ENCODE data around the gene MTCL1. TPM values are rescaled to one million over a fixed set of nuclear protein-coding genes. Genes with fewer than 3 reads are reported as not detected.

The MTCL1 gene
- total RNA-seq, 1 experiment from 2014 or later, result 11.6 TPM

GRCh38 chr18:8703092-8703709, 2.2 kb upstream of the MTCL1 start:
- Mint-ChIP-seq H3K36me3 (ENCODE audit: insufficient read depth, unreplicated experiment) (peaks cover 7% of the 10 kb centered on the region), H3K27ac (ENCODE audit: low read depth, unreplicated experiment) (no peak overlapping the region), H3K4me1 (ENCODE audit: insufficient read depth, unreplicated experiment) (peaks cover 26% of the 10 kb centered on the region), H3K27me3 (ENCODE audit: insufficient read depth, unreplicated experiment) (no peaks in the 10 kb centered on the region), H3K9me3 (ENCODE audit: unreplicated experiment) (no peaks in the 10 kb centered on the region), H3K4me3 (ENCODE audit: unreplicated experiment) (no peak overlapping the region)
- POLR2A ChIA-PET, result no interaction called here
- CTCF ChIA-PET, result interaction anchor here (0.6 to 6.5 kb wide), 4 partner anchors 18 to 284 kb away, joined by 4 to 35 read pairs (median 4); no protein-coding TSS in a partner anchor
- BruUV-seq (replicated peaks), result no TSS peak
- DNase-seq (ENCODE audit: unreplicated experiment), result no peak
- TF ChIP-seq CTCF (IDR thresholded peaks at IDR 0.05; ENCODE audit: unreplicated experiment), result no peak
- intact Hi-C loops (cut with micrococcal nuclease), result loop anchor here (5.0 kb wide), 1 partner anchor 354 kb away; no protein-coding TSS in a partner anchor

- Mint-ChIP-seq H3K4me3 (ENCODE audit: unreplicated experiment) (peak overlapping the region; percentile 90), H3K27me3 (ENCODE audit: insufficient read depth, unreplicated experiment) (no peaks in the 10 kb centered on the region), H3K27ac (ENCODE audit: low read depth, unreplicated experiment) (no peak overlapping the region), H3K36me3 (ENCODE audit: insufficient read depth, unreplicated experiment) (peaks cover 7% of the 10 kb centered on the region), H3K4me1 (ENCODE audit: insufficient read depth, unreplicated experiment) (peaks cover 27% of the 10 kb centered on the region), H3K9me3 (ENCODE audit: unreplicated experiment) (no peaks in the 10 kb centered on the region)
- TF ChIP-seq CTCF (IDR thresholded peaks at IDR 0.05; ENCODE audit: unreplicated experiment), result no peak
- intact Hi-C loops (cut with micrococcal nuclease), result loop anchor here (5.0 kb wide), 1 partner anchor 353 kb away; no protein-coding TSS in a partner anchor
- CTCF ChIA-PET, result interaction anchor here (0.7 to 6.5 kb wide), 7 partner anchors 8 to 1497 kb away, joined by 3 to 35 read pairs (median 4); no protein-coding TSS in a partner anchor
- no TSS peak for BruUV-seq (replicated peaks)
- POLR2A ChIA-PET, result interaction anchor here (0.9 to 3.6 kb wide), 3 partner anchors 16 to 97 kb away, joined by 3 to 23 read pairs (median 3); no protein-coding TSS in a partner anchor
- DNase-seq (ENCODE audit: unreplicated experiment), result no peak
These were observed 1.5 kb upstream of the MTCL1 start for GRCh38 chr18:8703781-8704301.

- POLR2A ChIA-PET, result interaction anchor here (0.5 to 3.6 kb wide), 6 partner anchors 17 to 278 kb away, joined by 3 to 23 read pairs (median 3); no protein-coding TSS in a partner anchor
- peak; percentile 87 for DNase-seq (ENCODE audit: unreplicated experiment)
- H3K4me1 Mint-ChIP-seq (ENCODE audit: insufficient read depth, unreplicated experiment), result peaks cover 27% of the 10 kb centered on the region
- no peaks in the 10 kb centered on the region for H3K9me3 Mint-ChIP-seq (ENCODE audit: unreplicated experiment)
- peak overlapping the region; percentile 90 for H3K4me3 Mint-ChIP-seq (ENCODE audit: unreplicated experiment)
- CTCF ChIA-PET, result interaction anchor here (0.6 to 6.5 kb wide), 6 partner anchors 8 to 1498 kb away, joined by 3 to 35 read pairs (median 4); no protein-coding TSS in a partner anchor
- no peak overlapping the region for H3K27ac Mint-ChIP-seq (ENCODE audit: low read depth, unreplicated experiment)
- intact Hi-C loops (cut with micrococcal nuclease), result loop anchor here (5.0 kb wide), 2 partner anchors 98 to 353 kb away; no protein-coding TSS in a partner anchor
- no TSS peak for BruUV-seq (replicated peaks)
- no peaks in the 10 kb centered on the region for H3K27me3 Mint-ChIP-seq (ENCODE audit: insufficient read depth, unreplicated experiment)
- no peak for TF ChIP-seq CTCF (IDR thresholded peaks at IDR 0.05; ENCODE audit: unreplicated experiment)
- H3K36me3 Mint-ChIP-seq (ENCODE audit: insufficient read depth, unreplicated experiment), result peaks cover 7% of the 10 kb centered on the region
These were observed 757 bp upstream of the MTCL1 start for GRCh38 chr18:8704361-8705237.
